Natural killer cell (primary cell): Measurements from ENCODE around the gene OTOS. TPM values are rescaled to one million over a fixed set of nuclear protein-coding genes. Genes with fewer than 3 reads are reported as not detected.

Experiments
- ATAC-seq, 3 donors: fragments of 150-1000 bp in 2 of 3; fragments of 200-7000 bp in 1 of 3; cut with Tn5 transposase; 1 replicate in 1 of 3; 2 replicates in 2 of 3; pipeline ENCODE4 v1.10.0; 2021; ENCODE audit warnings: mild to moderate bottlenecking in 2 of 3, moderate library complexity in 2 of 3
- DNase-seq, 2 donors: peaks; one replicate each; pipeline versions ENCODE4 v3.0.0 to v3.0.0-alpha.2; 2013 to 2021; ENCODE audit warnings: mixed read lengths in 1 of 2
- H3K27ac ChIP-seq: one replicate; pipeline ENCODE4 v1.5.1; 2013; ENCODE audit warnings: mild to moderate bottlenecking, low read length
- H3K27me3 ChIP-seq: one replicate; pipeline ENCODE4 v1.6.1; 2013; ENCODE audit warnings: low read length; ENCODE audit not compliant: control insufficient read depth, insufficient read depth
- H3K36me3 ChIP-seq: one replicate; pipeline ENCODE4 v1.6.1; 2013; ENCODE audit warnings: low read length; ENCODE audit not compliant: control insufficient read depth, insufficient read depth
- H3K4me1 ChIP-seq: one replicate; pipeline ENCODE4 v1.6.1; 2013; ENCODE audit warnings: low read length; ENCODE audit not compliant: control insufficient read depth, insufficient read depth
- H3K4me3 ChIP-seq: one replicate; pipeline ENCODE4 v1.5.1; 2013; ENCODE audit warnings: low read length
- H3K9me3 ChIP-seq: one replicate; pipeline ENCODE4 v1.6.1; 2013; ENCODE audit warnings: low read length; ENCODE audit not compliant: control insufficient read depth, insufficient read depth
- H3K27ac Mint-ChIP-seq, 2 donors: one replicate each; pipeline ENCODE4 v1.8.0; 2022; ENCODE audit warnings: mild to moderate bottlenecking in 2 of 2, mixed read lengths in 2 of 2, moderate library complexity in 1 of 2
- H3K27me3 Mint-ChIP-seq, 2 donors: one replicate each; pipeline ENCODE4 v1.8.0; 2022; ENCODE audit warnings: low read depth in 2 of 2, mixed read lengths in 2 of 2
- H3K36me3 Mint-ChIP-seq: one replicate; pipeline ENCODE4 v1.8.0; 2022; ENCODE audit warnings: mixed read lengths
- H3K4me1 Mint-ChIP-seq, 2 donors: one replicate each; pipeline ENCODE4 v1.8.0; 2022; ENCODE audit warnings: mixed read lengths in 2 of 2
- H3K4me3 Mint-ChIP-seq: one replicate; pipeline ENCODE4 v1.8.0; 2022; ENCODE audit warnings: mild to moderate bottlenecking, moderate library complexity, mixed read lengths
- H3K9me3 Mint-ChIP-seq, 2 donors: one replicate each; pipeline ENCODE4 v1.8.0; 2022; ENCODE audit warnings: mixed read lengths in 2 of 2
- CTCF ChIP-seq: fragments of 200-600 bp; IDR thresholded peaks from one replicate; pipeline ENCODE4 v1.8.0; 2022; ENCODE audit warnings: antibody characterized with exemption
- WGBS: methylation state at CpG from one replicate; pipeline ENCODE4 v1.1.7; 2013; ENCODE audit warnings: missing lambda C conversion rate; ENCODE audit not compliant: insufficient coverage; 5-methylcytosine and 5-hydroxymethylcytosine counted together
- intact Hi-C: fragments of 100-400 bp; cut with micrococcal nuclease; formaldehyde crosslinking; loops from one replicate; pipeline ENCODE4 v1.14.2; 2022
- total RNA-seq, 4 donors: library from RNA; stranded (reverse); fragments of 120-200 nt in 1 of 4; gene quantifications; one replicate each; pipeline versions ENCODE4 v1.2.3 to v1.2.4, GENCODE V29; 2013 to 2022

The OTOS gene
- total RNA-seq, 3 donors from 2014 or later (not counting 1 experiment from before 2014, with no cell fraction given): not detected

GRCh38 chr2:240172071-240172895, 31.8 kb upstream of the OTOS start:
- Histone ChIP-seq H3K36me3 (no peaks in the 10 kb centered on the region), H3K4me1 (no peaks in the 10 kb centered on the region), H3K9me3 (no peaks in the 10 kb centered on the region), H3K27me3 (no peaks in the 10 kb centered on the region), H3K4me3 (no peak overlapping the region), H3K27ac (no peak overlapping the region)
- ATAC-seq: no peak
- Mint-ChIP-seq H3K27me3 (peaks cover 6 to 23% of the 10 kb centered on the region in 2 donors), H3K36me3 (no peaks in the 10 kb centered on the region), H3K4me3 (no peak overlapping the region), H3K27ac (no peak overlapping the region), H3K4me1 (no peaks in the 10 kb centered on the region), H3K9me3 (no peaks in the 10 kb centered on the region)
- 81% methylated on average over 13 of the region's 13 CpGs for WGBS
- intact Hi-C loops: no loop called here
- no peak for TF ChIP-seq CTCF
- DNase-seq: no peak

DNA sequence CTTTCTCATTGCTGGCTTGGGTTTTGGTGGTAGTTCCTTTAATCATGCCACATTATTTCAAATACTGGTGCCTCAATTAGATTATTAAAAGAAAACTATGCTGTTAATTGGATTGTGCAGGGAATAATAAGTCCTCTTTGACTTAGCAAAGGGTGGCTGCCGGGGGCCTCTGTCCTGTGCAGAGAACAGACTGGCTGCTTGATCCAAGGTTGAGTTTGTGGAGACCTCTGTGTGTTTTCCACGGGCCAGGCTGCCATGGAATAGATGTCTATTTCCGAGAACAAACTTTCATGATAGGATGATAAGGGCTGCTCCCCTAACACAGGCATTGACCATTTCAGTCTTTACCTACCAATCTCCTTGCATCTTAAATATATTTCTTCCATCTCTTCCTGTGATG, 30.4 kb upstream of the OTOS start:
- Histone ChIP-seq H3K27ac (no peak overlapping the region), H3K4me3 (no peak overlapping the region), H3K36me3 (no peaks in the 10 kb centered on the region), H3K9me3 (no peaks in the 10 kb centered on the region), H3K27me3 (no peaks in the 10 kb centered on the region), H3K4me1 (no peaks in the 10 kb centered on the region)
- Mint-ChIP-seq H3K9me3 (no peaks in the 10 kb centered on the region), H3K36me3 (no peaks in the 10 kb centered on the region), H3K27me3 (peaks cover 6 to 18% of the 10 kb centered on the region in 2 donors), H3K4me3 (no peak overlapping the region), H3K27ac (no peak overlapping the region), H3K4me1 (no peaks in the 10 kb centered on the region)
- no peak for ATAC-seq
- 95% methylated on average over 3 of the region's 3 CpGs for WGBS
- intact Hi-C loops: no loop called here
- no peak for DNase-seq
- TF ChIP-seq CTCF: no peak

DNA sequence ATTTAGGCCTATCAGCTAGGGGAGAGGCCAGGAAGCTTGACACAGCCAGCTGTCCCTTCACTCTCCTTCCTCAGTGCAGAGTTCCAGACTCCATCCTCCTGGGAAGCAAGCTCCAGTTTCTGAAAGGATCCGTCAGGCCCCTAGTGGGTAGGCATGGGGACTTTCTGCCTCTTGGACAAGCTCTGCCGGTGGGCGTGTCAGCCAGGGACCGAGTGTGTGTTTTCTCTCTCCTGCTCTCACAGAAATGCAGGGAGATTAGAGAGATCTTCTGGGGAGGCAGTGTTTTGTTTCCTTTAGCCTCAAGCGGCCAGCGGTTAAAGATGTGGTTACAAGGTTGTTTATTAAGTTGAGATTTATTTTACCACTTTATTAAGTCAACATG, 29.9 kb upstream of the OTOS start:
- H3K4me3 Mint-ChIP-seq: no peak overlapping the region
- intact Hi-C loops: no loop called here
- ATAC-seq: no peak
- Histone ChIP-seq H3K4me3 (no peak overlapping the region), H3K36me3 (no peaks in the 10 kb centered on the region), H3K27me3 (no peaks in the 10 kb centered on the region), H3K4me1 (no peaks in the 10 kb centered on the region), H3K27ac (no peak overlapping the region), H3K9me3 (no peaks in the 10 kb centered on the region)
- H3K36me3 Mint-ChIP-seq: no peaks in the 10 kb centered on the region
- WGBS: 70% methylated on average over 4 of the region's 6 CpGs
- peaks cover 9 to 13% of the 10 kb centered on the region in 2 donors for H3K27me3 Mint-ChIP-seq
- no peaks in the 10 kb centered on the region for H3K9me3 Mint-ChIP-seq
- H3K27ac Mint-ChIP-seq: no peak overlapping the region
- H3K4me1 Mint-ChIP-seq: no peaks in the 10 kb centered on the region
- no peak for DNase-seq
- no peak for TF ChIP-seq CTCF
